SIG-M5 treated with dmso at 0.1 percent for 504 hours (cell line): Measurements from ENCODE around the gene UGT1A4.
"Not testable (repeated sequence)": the region's sequence is repeated elsewhere in the genome, so short reads cannot be mapped to it uniquely, and the experiment has no call there.

Source experiments
- DNase-seq: peaks from one replicate; lab custom pipeline; 2025; ENCODE audit not compliant: unreplicated experiment; lab: John Stamatoyannopoulos, UW

UGT1A4 gene

GRCh38 chr2:233746475-233747282 is 28.1 kb downstream of the UGT1A4 start:
- DNase-seq = no peak

GRCh38 chr2:233747283-233747544 is 28.7 kb downstream of the UGT1A4 start:
- no peak for DNase-seq

GRCh38 chr2:233750689-233751088 is 32.2 kb downstream of the UGT1A4 start:
- DNase-seq = not testable (repeated sequence)

GRCh38 chr2:233751212-233752009 is 32.9 kb downstream of the UGT1A4 start:
- not testable (repeated sequence) for DNase-seq

- DNase-seq = no peak
Observed at GRCh38 chr2:233754872-233755611, 36.5 kb downstream of the UGT1A4 start.

- no peak for DNase-seq
Observed at GRCh38 chr2:233756429-233757081, 38.0 kb downstream of the UGT1A4 start.

GRCh38 chr2:233758141-233758540 is 39.6 kb downstream of the UGT1A4 start:
- no peak for DNase-seq

- DNase-seq = no peak
Observed at GRCh38 chr2:233758849-233759248, 40.3 kb downstream of the UGT1A4 start.

- no peak for DNase-seq
Observed at GRCh38 chr2:233760043-233760442, 41.5 kb downstream of the UGT1A4 start, which contains the start of gene UGT1A1. Gene UGT1A1, plus strand, starts transcription at chr2:233760270. Its CDS starts 18 bp downstream, at chr2:233760288.

GRCh38 chr2:233761040-233761769 is 42.7 kb downstream of the UGT1A4 start:
- DNase-seq = no peak

- DNase-seq = no peak
Observed at GRCh38 chr2:233764264-233764663, 45.7 kb downstream of the UGT1A4 start.

- DNase-seq = no peak
Observed at GRCh38 chr2:233764761-233765160, 46.2 kb downstream of the UGT1A4 start.

GRCh38 chr2:233766416-233766815 is 47.9 kb downstream of the UGT1A4 start:
- no peak for DNase-seq

GRCh38 chr2:233768076-233768475 is 49.5 kb downstream of the UGT1A4 start:
- no peak for DNase-seq

GRCh38 chr2:233769260-233769659 is 50.7 kb downstream of the UGT1A4 start:
- DNase-seq = no peak

GRCh38 chr2:233772153-233772552 is 53.6 kb downstream of the UGT1A4 start:
- no peak for DNase-seq

- no peak for DNase-seq
Observed at GRCh38 chr2:233772583-233772982, 54.0 kb downstream of the UGT1A4 start.

GRCh38 chr2:233773854-233774253 is 55.3 kb downstream of the UGT1A4 start:
- no peak for DNase-seq

GRCh38 chr2:233775414-233775813 is 56.9 kb downstream of the UGT1A4 start:
- no peak for DNase-seq

GRCh38 chr2:233778030-233778429 is 59.5 kb downstream of the UGT1A4 start, which contains the start of gene MROH2A:
Gene MROH2A, plus strand, starts transcription at chr2:233778330. Its CDS starts 1,029 bp downstream, at chr2:233779359.
- DNase-seq = no peak
